B cell (primary cell): ENCODE data around the gene HACD1. TPM values are rescaled to one million over a fixed set of nuclear protein-coding genes. Genes with fewer than 3 reads are reported as not detected.

Experiments used
- ATAC-seq: fragments of 200-7000 bp; cut with Tn5 transposase; one replicate; pipeline ENCODE4 v1.10.0; 2021; ENCODE audit warnings: low read depth, mild to moderate bottlenecking, moderate number of reproducible peaks, moderate library complexity
- CTCF ChIA-PET: fragments of 350-600 bp; sonication (Branson Sonifier 250); formaldehyde crosslinking; loops from one replicate; lab custom pipeline; 2021; ENCODE audit warnings: antibody characterized with exemption, inconsistent platforms; lab: Charles Lee
- POLR2A ChIA-PET: fragments of 350-600 bp; sonication (Branson Sonifier 250); formaldehyde crosslinking; loops from one replicate; lab custom pipeline; 2021; ENCODE audit warnings: antibody characterized with exemption; lab: Charles Lee
- DNase-seq: peaks from one replicate; pipeline ENCODE4 v3.0.0; 2013
- H2AFZ ChIP-seq: 2 replicates; pipeline ENCODE4 v1.6.1; 2012; ENCODE audit warnings: mild to moderate bottlenecking, low read depth, low read length; ENCODE audit not compliant: insufficient read depth, poor library complexity, severe bottlenecking
- H3K27ac ChIP-seq, 2 donors: 1 replicate in 1 of 2; 2 replicates in 1 of 2; pipeline ENCODE4 v1.5.1; 2012 to 2013; ENCODE audit warnings: low read length in 2 of 2, mild to moderate bottlenecking in 2 of 2, moderate library complexity in 1 of 2
- H3K27me3 ChIP-seq, 4 experiments: fragments of 200-600 bp in 1 of 4; sonication (generic) in 1 of 4; replicated peaks in 1 of 4; 1 replicate in 2 of 4; 2 replicates in 2 of 4; pipeline versions ENCODE4 v1.6.1 to v1.7.0; 2013 to 2016; ENCODE audit warnings: low read length in 3 of 4, mild to moderate bottlenecking in 2 of 4, mixed read lengths in 1 of 4, moderate library complexity in 1 of 4; ENCODE audit not compliant: insufficient read depth in 4 of 4, control insufficient read depth in 3 of 4; ENCODE audit errors: control extremely low read depth in 1 of 4
- H3K36me3 ChIP-seq, 2 experiments: replicated peaks in 1 of 2; 1 replicate in 1 of 2; 2 replicates in 1 of 2; pipeline versions ENCODE4 v1.6.1 to v1.7.1; 2013; ENCODE audit warnings: low read length in 1 of 2; ENCODE audit not compliant: insufficient read depth in 2 of 2, control insufficient read depth in 1 of 2; ENCODE audit errors: control extremely low read depth in 1 of 2, extremely low read depth in 1 of 2
- H3K4me1 ChIP-seq, 2 donors: fragments of 200-600 bp in 1 of 2; sonication (generic) in 1 of 2; 1 replicate in 1 of 2; 2 replicates in 1 of 2; pipeline versions ENCODE4 v1.5.1 to v1.6.1; 2013 to 2017; ENCODE audit warnings: low read length in 2 of 2; ENCODE audit not compliant: control insufficient read depth in 2 of 2, insufficient read depth in 2 of 2
- H3K4me2 ChIP-seq: replicated peaks from 2 replicates; pipeline ENCODE3; 2012; ENCODE audit warnings: mild to moderate bottlenecking, low read depth, low read length; ENCODE audit not compliant: poor library complexity, severe bottlenecking
- H3K4me3 ChIP-seq, 5 experiments: fragments of 200-600 bp in 1 of 5; sonication (generic) in 1 of 5; 1 replicate in 3 of 5; 2 replicates in 2 of 5; pipeline versions ENCODE4 v1.5.1 to v1.7.0; 2011 to 2016; ENCODE audit warnings: low read length in 4 of 5, mild to moderate bottlenecking in 4 of 5, low read depth in 2 of 5, control low read depth in 1 of 5, moderate library complexity in 1 of 5; ENCODE audit not compliant: insufficient read depth in 1 of 5; ENCODE audit errors: control extremely low read depth in 1 of 5, extremely low read depth in 1 of 5
- H3K79me2 ChIP-seq: fragments of 200-600 bp; sonication (generic); one replicate; pipeline ENCODE4 v1.6.0; 2016; ENCODE audit warnings: low read length; ENCODE audit not compliant: control insufficient read depth, insufficient read depth
- H3K9ac ChIP-seq: fragments of 200-600 bp; sonication (generic); 2 replicates; pipeline ENCODE4 v1.6.1; 2017; ENCODE audit warnings: mild to moderate bottlenecking, low read length, moderate library complexity
- H3K9me3 ChIP-seq, 3 donors: one replicate each; pipeline versions ENCODE4 v1.6.1 to v1.7.1; 2013; ENCODE audit warnings: low read length in 2 of 3; ENCODE audit not compliant: control insufficient read depth in 2 of 3, insufficient read depth in 1 of 3; ENCODE audit errors: control extremely low read depth in 1 of 3
- H4K20me1 ChIP-seq: 2 replicates; pipeline ENCODE4 v1.6.0; 2012; ENCODE audit warnings: mild to moderate bottlenecking, low read length; ENCODE audit not compliant: insufficient read depth, control insufficient read depth, poor library complexity, severe bottlenecking
- H3K27ac Mint-ChIP-seq: one replicate; pipeline ENCODE4 v1.8.0; 2021; ENCODE audit warnings: mixed read lengths
- H3K27me3 Mint-ChIP-seq: one replicate; pipeline ENCODE4 v1.8.0; 2021; ENCODE audit warnings: mixed read lengths
- H3K4me1 Mint-ChIP-seq: one replicate; pipeline ENCODE4 v1.8.0; 2021; ENCODE audit warnings: mixed read lengths
- H3K4me3 Mint-ChIP-seq: one replicate; pipeline ENCODE4 v1.8.0; 2021; ENCODE audit warnings: mixed read lengths
- H3K9me3 Mint-ChIP-seq: one replicate; pipeline ENCODE4 v1.8.0; 2022; ENCODE audit warnings: mixed read lengths; ENCODE audit not compliant: insufficient read depth
- CTCF ChIP-seq: fragments of 200-600 bp; IDR thresholded peaks from one replicate; pipeline ENCODE4 v1.8.0; 2022; ENCODE audit warnings: antibody characterized with exemption, mild to moderate bottlenecking
- EZH2 ChIP-seq: IDR thresholded peaks from 2 replicates; pipeline ENCODE4 v1.6.1; 2012; ENCODE audit warnings: borderline replicate concordance, low read depth, mild to moderate bottlenecking, moderate library complexity, low read length; ENCODE audit not compliant: insufficient read depth, poor library complexity, severe bottlenecking
- WGBS: methylation state at CpG from one replicate; pipeline ENCODE4 v1.1.5; 2013; ENCODE audit warnings: missing lambda C conversion rate; ENCODE audit not compliant: insufficient coverage; 5-methylcytosine and 5-hydroxymethylcytosine counted together
- intact Hi-C: fragments of 100-400 bp; cut with micrococcal nuclease; formaldehyde crosslinking; loops from one replicate; pipeline ENCODE4 v1.10.0; 2022
- polyA plus RNA-seq: library from polyadenylated mRNA; depleted of rRNA; stranded (reverse); fragments of >200 nt; gene quantifications from 2 replicates; pipeline ENCODE4 v1.2.3, GENCODE V29; 2012
- total RNA-seq, 2 donors: library from RNA; stranded (reverse); fragments of 120-200 nt in 1 of 2; gene quantifications; 1 replicate in 1 of 2; 2 replicates in 1 of 2; pipeline versions ENCODE4 v1.2.3 to v1.2.4, GENCODE V29; 2013 to 2022

Gene HACD1
- total and polyA plus RNA-seq, 2 donors (not counting 1 experiment from before 2014, with no cell fraction given): 1.6 TPM; not detected in 1

- H3K4me3 Mint-ChIP-seq: no peak overlapping the region
- no CpG with 5 or more reads among the region's 1 CpG for WGBS
- ATAC-seq: no peak
- Histone ChIP-seq H4K20me1 (peaks cover 8% of the 10 kb centered on the region), H3K9ac (no peak overlapping the region), H3K79me2 (peaks cover 66% of the 10 kb centered on the region), H3K27ac (no peak overlapping the region), H3K36me3 (peaks cover 3 to 12% of the 10 kb centered on the region in 2 experiments), H3K27me3 (no peaks in the 10 kb centered on the region), H3K4me1 (peaks cover 7 to 11% of the 10 kb centered on the region in 2 donors), H3K4me3 (no peak overlapping the region), H3K4me2 (no peak overlapping the region), H2AFZ (no peak overlapping the region), H3K9me3 (peaks cover 0 to 6% (median 0%) of the 10 kb centered on the region in 3 donors)
- DNase-seq: no peak
- peaks cover 44% of the 10 kb centered on the region for H3K4me1 Mint-ChIP-seq
- no peaks in the 10 kb centered on the region for H3K27me3 Mint-ChIP-seq
- H3K27ac Mint-ChIP-seq: peak overlapping the region; percentile 44
- TF ChIP-seq CTCF (no peak), EZH2 (no peak)
- no peaks in the 10 kb centered on the region for H3K9me3 Mint-ChIP-seq
- intact Hi-C loops: no loop called here
- ChIA-PET CTCF (no interaction called here), POLR2A (no interaction called here)
Measured at GRCh38 chr10:17657103-17657500, 39.9 kb upstream of the HACD1 start.

DNA sequence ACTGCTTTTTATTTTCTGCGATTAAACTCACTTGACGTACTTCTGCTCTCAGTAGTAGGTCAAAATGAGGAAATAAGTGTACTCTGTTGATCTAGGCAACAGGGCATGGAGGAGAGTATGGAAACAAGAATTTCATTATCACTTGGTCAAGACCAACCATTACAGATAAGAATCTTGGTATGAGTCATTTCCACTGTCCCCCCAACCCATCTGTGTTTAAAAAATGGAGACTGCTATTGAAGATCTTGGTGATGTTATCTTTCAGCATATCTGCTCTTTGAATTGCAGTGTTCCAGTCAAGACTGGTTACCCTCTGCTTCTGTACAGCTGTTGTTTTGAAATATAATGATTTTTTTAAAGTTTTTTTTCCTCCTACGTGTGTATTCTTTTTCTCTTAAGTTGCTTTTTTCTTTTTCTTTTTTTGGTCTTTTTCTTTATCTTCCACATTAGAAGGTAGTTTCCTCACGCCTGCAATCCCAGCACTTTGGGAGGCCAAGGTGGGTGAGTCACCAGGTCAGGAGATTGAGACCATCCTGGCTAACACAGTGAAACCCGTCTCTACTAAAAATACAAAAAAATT lies 38.5 kb upstream of the HACD1 start:
- H3K4me1 ChIP-seq: peaks cover 7 to 11% of the 10 kb centered on the region in 2 donors
- peak overlapping the region; percentile 47 to 48 for H3K27ac ChIP-seq
- ChIA-PET POLR2A (interaction anchor here (1.6 kb wide), 1 partner anchor 16 kb away, joined by 5 read pairs; no protein-coding TSS in a partner anchor), CTCF (interaction anchor here (1.2 to 1.7 kb wide), 2 partner anchors 11 to 12 kb away, joined by 4 read pairs; partner anchors contain the start of gene STAM)
- H3K9me3 Mint-ChIP-seq: no peaks in the 10 kb centered on the region
- H3K27ac Mint-ChIP-seq: peak overlapping the region; percentile 11
- peak overlapping the region in 1 of 5 experiments; percentile 21 for H3K4me3 ChIP-seq
- ATAC-seq (peak; percentile 84), DNase-seq (peak; percentile 49)
- peak overlapping the region; percentile 36 for H3K4me2 ChIP-seq
- WGBS: no CpG with 5 or more reads among the region's 5 CpGs
- peaks cover 8% of the 10 kb centered on the region for H4K20me1 ChIP-seq
- H3K4me1 Mint-ChIP-seq: peaks cover 50% of the 10 kb centered on the region
- peaks cover 78% of the 10 kb centered on the region for H3K79me2 ChIP-seq
- no peaks in the 10 kb centered on the region for H3K27me3 Mint-ChIP-seq
- no peak for TF ChIP-seq EZH2
- TF ChIP-seq CTCF: no peak
- H3K4me3 Mint-ChIP-seq: peak overlapping the region; percentile 29
- H3K9ac ChIP-seq: peak overlapping the region; percentile 27
- peak overlapping the region; percentile 1 for H2AFZ ChIP-seq
- intact Hi-C loops: loop anchor here (1.0 to 2.0 kb wide), 2 partner anchors 11 to 13 kb away; partner anchors contain the start of gene STAM
- peaks cover 0 to 6% (median 0%) of the 10 kb centered on the region in 3 donors for H3K9me3 ChIP-seq
- no peaks in the 10 kb centered on the region for H3K27me3 ChIP-seq
- H3K36me3 ChIP-seq: no peaks in the 10 kb centered on the region
